Measurements from ENCODE around the gene CREB5. TPM values are rescaled to one million over a fixed set of nuclear protein-coding genes. Genes with fewer than 3 reads are reported as not detected.

The CREB5 gene
- total and polyA plus RNA-seq, 2 donors (not counting 3 experiments of a cell fraction or from before 2014, with no cell fraction given) = 19.6 to 28.4 TPM

GRCh38 chr7:28701731-28702130 is 289.4 kb downstream of the CREB5 start:
- no peaks in the 10 kb centered on the region for H3K36me3 ChIP-seq (ENCODE audit: control insufficient read depth in 2 of 2, extremely low read depth in 1 of 2, insufficient read depth in 2 of 2, low read length in 2 of 2)
- H3K4me1 ChIP-seq (ENCODE audit: control insufficient read depth, extremely low read depth, insufficient read depth, low read length) = no peaks in the 10 kb centered on the region
- H3K27ac ChIP-seq (ENCODE audit: insufficient read depth, low read depth, low read length) = no peak overlapping the region
- H4K20me1 ChIP-seq (replicated peaks; ENCODE audit: control insufficient read depth, extremely low read depth, insufficient read depth, low read length) = no peaks in the 10 kb centered on the region
- H3K9me3 ChIP-seq (replicated peaks; ENCODE audit: control insufficient read depth, insufficient read depth, low read length) = no peaks in the 10 kb centered on the region
- H2AFZ ChIP-seq (ENCODE audit: low read depth, low read length) = no peak overlapping the region
- H3K4me2 ChIP-seq (ENCODE audit: insufficient read depth, low read length) = no peak overlapping the region
- H3K79me2 ChIP-seq (ENCODE audit: control insufficient read depth, insufficient read depth, low read length) = no peaks in the 10 kb centered on the region
- no peak overlapping the region for H3K9ac ChIP-seq (replicated peaks; ENCODE audit: extremely low read depth, insufficient read depth, low read length)
- POLR2A ChIA-PET = no interaction called here
- dilution Hi-C loops (cut with MboI; ENCODE audit: extremely low pct_ligation_motif_present, low sequenced_read_pairs) (no loop called here), intact Hi-C loops (cut with micrococcal nuclease) (no loop called here)
- DNase-seq (ENCODE audit: low read depth, low spot score) (no peak), FAIRE-seq (no peak)
- no peaks in the 10 kb centered on the region for H3K27me3 ChIP-seq (ENCODE audit: control insufficient read depth in 2 of 2, insufficient read depth in 2 of 2, low read length in 2 of 2)
- CTCF ChIA-PET = interaction anchor here (1.6 kb wide), 1 partner anchor 220 kb away, joined by 3 read pairs; no protein-coding TSS in a partner anchor
- BruUV-seq (replicated peaks) = no TSS peak
- H3K4me3 ChIP-seq (replicated peaks in 1 of 3; ENCODE audit: insufficient read depth in 1 of 3, low read depth in 1 of 3, low read length in 3 of 3) = no peak overlapping the region
- TF ChIP-seq GATA2 (IDR thresholded peaks at IDR 0.05; ENCODE audit: insufficient read depth, insufficient read length, low read depth, low read length) (no peak), POLR2AphosphoS5 (IDR thresholded peaks at IDR 0.05; ENCODE audit: insufficient read depth, low read depth, low read length) (no peak), EZH2 (IDR thresholded peaks at IDR 0.05; ENCODE audit: borderline replicate concordance, low read depth, low read length, severe bottlenecking) (no peak), CTCF (IDR thresholded peaks at IDR 0.05; ENCODE audit: extremely low read depth in 1 of 2, insufficient read depth in 1 of 2, low read depth in 1 of 2, low read length in 2 of 2) (no peak), JUN (IDR thresholded peaks at IDR 0.05; ENCODE audit: borderline replicate concordance, insufficient read depth, insufficient read length, low read depth) (no peak), MYC (IDR thresholded peaks at IDR 0.05; ENCODE audit: low read depth, low read length) (no peak), POLR2A (IDR thresholded peaks at IDR 0.05; ENCODE audit: low read depth, low read length) (no peak), MAX (IDR thresholded peaks at IDR 0.05; ENCODE audit: insufficient read depth, insufficient read length) (no peak), FOS (IDR thresholded peaks at IDR 0.05; ENCODE audit: borderline replicate concordance, insufficient read depth, low read length) (no peak)
- no peaks in the 10 kb centered on the region for H3K9me1 ChIP-seq (replicated peaks; ENCODE audit: control insufficient read depth, extremely low read depth, insufficient read depth, low read length)

All from endothelial cell of umbilical vein (primary cell).